Endothelial cell of umbilical vein (primary cell): ENCODE data around the gene SV2C. TPM values are rescaled to one million over a fixed set of nuclear protein-coding genes. Genes with fewer than 3 reads are reported as not detected.

ENCODE experiments used
- BruUV-seq: library from RNA; stranded (reverse); fragments of 400-500 nt; replicated peaks from 2 replicates; lab custom pipeline; 2021; lab: Mats Ljungman, UMichigan
- CTCF ChIA-PET: fragments of 300-600, 350-600 bp; sonication (Branson Sonifier 250); formaldehyde crosslinking; loops from one replicate; lab custom pipeline; 2021; ENCODE audit warnings: antibody characterized with exemption, inconsistent platforms; lab: Charles Lee
- POLR2A ChIA-PET: fragments of 300-600, 350-600 bp; sonication (Branson Sonifier 250); formaldehyde crosslinking; loops from one replicate; lab custom pipeline; 2021; ENCODE audit warnings: antibody characterized with exemption, inconsistent platforms; lab: Charles Lee
- DNase-seq: peaks from one replicate; pipeline ENCODE4 v3.0.0-alpha.2; 2011; ENCODE audit warnings: low read depth, low spot score
- FAIRE-seq: peaks from 2 replicates; lab custom pipeline; 2011; peaks lifted over from hg19 to GRCh38; lab: Jason Lieb, UNC
- H2AFZ ChIP-seq: 2 replicates; pipeline ENCODE4 v1.6.0; 2012; ENCODE audit warnings: low read depth, low read length, control low read depth, inconsistent platforms
- H3K27ac ChIP-seq: 2 replicates; pipeline ENCODE4 v1.5.1; 2011; ENCODE audit warnings: low read depth, mild to moderate bottlenecking, control low read depth, low read length, moderate library complexity; ENCODE audit not compliant: insufficient read depth
- H3K27me3 ChIP-seq, 2 experiments: 2 replicates each; pipeline versions ENCODE4 v1.6.0 to v1.6.1; 2011; ENCODE audit warnings: low read length in 2 of 2, mixed read lengths in 1 of 2; ENCODE audit not compliant: control insufficient read depth in 2 of 2, insufficient read depth in 2 of 2
- H3K36me3 ChIP-seq, 2 experiments: 2 replicates in 1 of 2; 3 replicates in 1 of 2; pipeline ENCODE4 v1.5.1; 2011; ENCODE audit warnings: low read length in 2 of 2, mild to moderate bottlenecking in 1 of 2, moderate library complexity in 1 of 2; ENCODE audit not compliant: control insufficient read depth in 2 of 2, insufficient read depth in 2 of 2; ENCODE audit errors: extremely low read depth in 1 of 2
- H3K4me1 ChIP-seq: 3 replicates; pipeline ENCODE4 v1.5.1; 2011; ENCODE audit warnings: mild to moderate bottlenecking, low read length; ENCODE audit not compliant: control insufficient read depth, insufficient read depth; ENCODE audit errors: extremely low read depth
- H3K4me2 ChIP-seq: 2 replicates; pipeline ENCODE4 v1.6.1; 2011; ENCODE audit warnings: low read length, control low read depth, mixed read lengths; ENCODE audit not compliant: insufficient read depth
- H3K4me3 ChIP-seq, 3 experiments: fragments of 200-600 bp in 1 of 3; sonication (generic), shearing (Covaris generic) in 1 of 3; replicated peaks in 1 of 3; 2 replicates each; pipeline ENCODE4 v1.5.1; 2011 to 2016; ENCODE audit warnings: control low read depth in 3 of 3, low read length in 3 of 3, mild to moderate bottlenecking in 2 of 3, inconsistent platforms in 1 of 3, low read depth in 1 of 3, moderate library complexity in 1 of 3; ENCODE audit not compliant: insufficient read depth in 1 of 3
- H3K79me2 ChIP-seq: 2 replicates; pipeline ENCODE4 v1.6.0; 2012; ENCODE audit warnings: low read length, inconsistent platforms; ENCODE audit not compliant: control insufficient read depth, insufficient read depth
- H3K9ac ChIP-seq: replicated peaks from 2 replicates; pipeline ENCODE3; 2011; ENCODE audit warnings: low read length, control low read depth; ENCODE audit not compliant: insufficient read depth; ENCODE audit errors: extremely low read depth
- H3K9me1 ChIP-seq: replicated peaks from 3 replicates; pipeline ENCODE4 v1.6.0; 2011; ENCODE audit warnings: mild to moderate bottlenecking, low read length; ENCODE audit not compliant: control insufficient read depth, insufficient read depth; ENCODE audit errors: extremely low read depth
- H3K9me3 ChIP-seq: replicated peaks from 2 replicates; pipeline ENCODE4 v1.5.1; 2012; ENCODE audit warnings: low read length, inconsistent platforms; ENCODE audit not compliant: control insufficient read depth, insufficient read depth
- H4K20me1 ChIP-seq: replicated peaks from 2 replicates; pipeline ENCODE3; 2011; ENCODE audit warnings: mild to moderate bottlenecking, low read length; ENCODE audit not compliant: control insufficient read depth, insufficient read depth; ENCODE audit errors: extremely low read depth
- EZH2 ChIP-seq: IDR thresholded peaks from 2 replicates; pipeline ENCODE4 v1.6.1; 2012; ENCODE audit warnings: borderline replicate concordance, low read depth, mild to moderate bottlenecking, moderate library complexity, low read length, inconsistent platforms; ENCODE audit not compliant: severe bottlenecking
- FOS ChIP-seq: IDR thresholded peaks from 2 replicates; pipeline ENCODE4 v1.6.1; 2011; ENCODE audit warnings: mild to moderate bottlenecking, low read length, moderate library complexity, borderline replicate concordance; ENCODE audit not compliant: insufficient read depth
- GATA2 ChIP-seq: IDR thresholded peaks from 2 replicates; pipeline ENCODE4 v1.7.0; 2011; ENCODE audit warnings: low read depth, mild to moderate bottlenecking, moderate library complexity, mixed read lengths, low read length; ENCODE audit not compliant: insufficient read length, insufficient read depth
- JUN ChIP-seq: IDR thresholded peaks from 2 replicates; pipeline ENCODE4 v1.6.1; 2011; ENCODE audit warnings: borderline replicate concordance, low read depth; ENCODE audit not compliant: insufficient read length, insufficient read depth
- MYC ChIP-seq: IDR thresholded peaks from one replicate; pipeline ENCODE4 v1.6.1; 2011; ENCODE audit warnings: mild to moderate bottlenecking, low read depth, low read length
- POLR2A ChIP-seq: IDR thresholded peaks from 2 replicates; pipeline ENCODE4 v1.6.1; 2012; ENCODE audit warnings: low read depth, mild to moderate bottlenecking, control low read depth, low read length
- POLR2AphosphoS5 ChIP-seq: IDR thresholded peaks from 2 replicates; pipeline ENCODE4 v1.6.1; 2012; ENCODE audit warnings: low read depth, mild to moderate bottlenecking, control low read depth, low read length, moderate library complexity; ENCODE audit not compliant: insufficient read depth
- dilution Hi-C: fragments of 300-500 bp; cut with MboI; formaldehyde crosslinking; loops from one replicate; pipeline ENCODE4 v1.15.0; 2019; ENCODE audit warnings: low sequenced_read_pairs; ENCODE audit not compliant: extremely low pct_ligation_motif_present
- intact Hi-C: fragments of 100-400 bp; cut with micrococcal nuclease; formaldehyde crosslinking; loops from one replicate; pipeline ENCODE4 v1.10.0; 2022
- polyA plus RNA-seq, 4 experiments: library from polyadenylated mRNA; depleted of rRNA in 3 of 4; stranded (reverse) in 3 of 4; unstranded in 1 of 4; fragments of >200 nt; gene quantifications; 2 replicates each; pipeline versions ENCODE4 v1.2.1 to v1.2.3, GENCODE V29; 2011 to 2012; ENCODE audit warnings: missing spikeins in 1 of 4
- total RNA-seq: library from RNA; stranded (reverse); gene quantifications from 2 replicates; pipeline ENCODE4 v1.2.3, GENCODE V29; 2021
- TF ChIP-seq, protein P1 (sequence below): IDR thresholded peaks from 2 replicates; pipeline ENCODE4 v1.6.1; 2011; ENCODE audit not compliant: insufficient read depth, insufficient read length

Gene SV2C
- total and polyA plus RNA-seq, 2 donors (not counting 3 experiments of a cell fraction or from before 2014, with no cell fraction given) = not detected

DNA sequence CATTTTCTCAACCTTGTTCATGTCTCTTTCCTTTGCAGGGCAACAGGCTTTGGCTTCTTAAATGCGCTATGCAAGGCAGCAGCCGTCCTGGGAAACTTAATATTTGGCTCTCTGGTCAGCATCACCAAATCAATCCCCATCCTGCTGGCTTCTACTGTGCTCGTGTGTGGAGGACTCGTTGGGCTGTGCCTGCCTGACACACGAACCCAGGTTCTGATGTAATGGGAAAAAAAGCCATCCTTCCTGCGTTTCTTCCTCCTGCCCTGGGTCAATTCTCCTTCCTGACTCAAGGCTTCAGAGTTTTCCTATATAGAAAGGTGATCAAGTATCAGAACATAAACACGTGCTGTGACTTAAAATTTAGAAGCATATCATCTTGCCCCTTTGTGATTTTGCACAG is 242.1 kb downstream of the SV2C start:
- H3K27me3 ChIP-seq = peaks cover 2 to 7% of the 10 kb centered on the region in 2 experiments
- no peaks in the 10 kb centered on the region for H4K20me1 ChIP-seq
- no peak for FAIRE-seq
- intact Hi-C loops (no loop called here), dilution Hi-C loops (no loop called here)
- no peak for DNase-seq
- no peak overlapping the region for H2AFZ ChIP-seq
- no peak overlapping the region for H3K9ac ChIP-seq
- H3K27ac ChIP-seq = no peak overlapping the region
- TF ChIP-seq, protein P1, sequence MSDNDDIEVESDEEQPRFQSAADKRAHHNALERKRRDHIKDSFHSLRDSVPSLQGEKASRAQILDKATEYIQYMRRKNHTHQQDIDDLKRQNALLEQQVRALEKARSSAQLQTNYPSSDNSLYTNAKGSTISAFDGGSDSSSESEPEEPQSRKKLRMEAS = no peak
- TF ChIP-seq MYC (no peak), POLR2A (no peak), POLR2AphosphoS5 (no peak), JUN (no peak), GATA2 (no peak), FOS (no peak)
- ChIA-PET CTCF (no interaction called here), POLR2A (no interaction called here)
- no peaks in the 10 kb centered on the region for H3K4me1 ChIP-seq
- no peaks in the 10 kb centered on the region for H3K9me3 ChIP-seq
- no peaks in the 10 kb centered on the region for H3K36me3 ChIP-seq
- H3K4me3 ChIP-seq = no peak overlapping the region
- no peaks in the 10 kb centered on the region for H3K79me2 ChIP-seq
- no peaks in the 10 kb centered on the region for H3K9me1 ChIP-seq
- H3K4me2 ChIP-seq = no peak overlapping the region
- no TSS peak for BruUV-seq

DNA sequence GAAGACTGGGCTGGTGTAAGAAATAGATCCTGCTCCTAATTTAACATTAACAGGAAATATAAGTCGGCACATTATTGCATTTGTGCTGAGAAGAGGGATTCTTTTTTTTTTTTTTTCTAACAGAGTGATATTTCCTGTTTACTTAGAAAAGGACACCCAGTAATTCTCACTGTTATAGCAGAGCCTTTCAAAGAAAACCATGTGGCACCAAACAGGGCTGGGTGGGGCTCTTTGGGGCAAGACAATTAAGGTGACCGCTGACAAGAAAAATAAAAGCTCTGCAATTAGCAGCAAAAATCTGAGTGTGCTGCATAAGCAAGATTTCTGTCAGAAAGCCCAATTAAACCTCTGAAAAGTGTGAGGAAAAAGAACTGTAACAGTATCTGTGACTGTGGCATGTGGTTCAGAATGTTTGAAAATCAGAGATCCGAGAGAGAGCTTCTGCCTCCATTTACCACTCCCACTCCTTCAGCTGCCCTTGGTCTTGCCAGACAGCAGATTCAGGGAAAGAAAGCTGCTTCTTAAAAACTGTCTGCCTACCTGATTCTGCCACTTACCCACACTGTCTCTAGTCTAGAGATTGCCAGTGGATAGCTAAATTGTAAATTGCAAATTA is 242.8 kb downstream of the SV2C start:
- BruUV-seq = no TSS peak
- Histone ChIP-seq H3K4me1 (no peaks in the 10 kb centered on the region), H4K20me1 (no peaks in the 10 kb centered on the region), H3K9me1 (no peaks in the 10 kb centered on the region), H3K27me3 (peaks cover 2 to 7% of the 10 kb centered on the region in 2 experiments), H3K4me3 (no peak overlapping the region), H3K9me3 (no peaks in the 10 kb centered on the region), H3K27ac (no peak overlapping the region), H3K79me2 (no peaks in the 10 kb centered on the region), H2AFZ (no peak overlapping the region), H3K4me2 (no peak overlapping the region), H3K9ac (no peak overlapping the region), H3K36me3 (no peaks in the 10 kb centered on the region)
- ChIA-PET CTCF (interaction anchor here (1.1 kb wide), 1 partner anchor 9 kb away, joined by 3 read pairs; no protein-coding TSS in a partner anchor), POLR2A (no interaction called here)
- intact Hi-C loops = no loop called here
- FAIRE-seq (no peak), DNase-seq (no peak)
- dilution Hi-C loops = no loop called here
- TF ChIP-seq POLR2A (no peak), JUN (no peak), MYC (no peak), EZH2 (no peak), POLR2AphosphoS5 (no peak), GATA2 (no peak)
- TF ChIP-seq, protein P1 = no peak
